Gastroesophageal sphincter (tissue), 4 donors: Measurements from ENCODE around the gene ARL5C. TPM values are rescaled to one million over a fixed set of nuclear protein-coding genes. Genes with fewer than 3 reads are reported as not detected.
A peak's percentile ranks its signal among the peaks of the same experiment; 100 is the strongest.

Experiments used
- ATAC-seq: fragments of 150-250 bp; one replicate; pipeline ENCODE4 v1.9.1; 2016; ENCODE audit warnings: mild to moderate bottlenecking, moderate library complexity
- H3K27ac ChIP-seq, 4 donors: fragments of 200-600 bp; sonication (generic) in 3 of 4; 1 replicate in 3 of 4; 2 replicates in 1 of 4; pipeline ENCODE4 v1.5.1; 2016 to 2019
- H3K27me3 ChIP-seq: fragments of 200-600 bp; sonication (generic); one replicate; pipeline ENCODE4 v1.5.1; 2019
- H3K36me3 ChIP-seq, 2 donors: fragments of 200-600 bp; sonication (generic); one replicate each; pipeline ENCODE4 v1.5.1; 2019; ENCODE audit warnings: control low read depth in 1 of 2
- H3K4me1 ChIP-seq, 3 donors: fragments of 200-600 bp; sonication (generic); 1 replicate in 2 of 3; 2 replicates in 1 of 3; pipeline ENCODE4 v1.5.1; 2016 to 2019; ENCODE audit warnings: control low read depth in 2 of 3
- H3K4me3 ChIP-seq, 2 donors: fragments of 200-600 bp; sonication (generic); one replicate each; pipeline ENCODE4 v1.5.1; 2019; ENCODE audit warnings: mild to moderate bottlenecking in 1 of 2, moderate library complexity in 1 of 2
- H3K9me3 ChIP-seq, 3 donors: fragments of 200-600 bp; sonication (generic); one replicate each; pipeline ENCODE4 v1.5.1; 2017 to 2019; ENCODE audit warnings: control low read depth in 2 of 3
- CTCF ChIP-seq, 4 experiments: fragments of 200-600 bp in 2 of 4; fragments of 450-650 bp in 2 of 4; sonication (generic) in 1 of 4; IDR thresholded peaks; one replicate each; pipeline ENCODE4 v1.5.1; 2017 to 2019; ENCODE audit warnings: antibody characterized with exemption in 4 of 4, mild to moderate bottlenecking in 2 of 4, moderate library complexity in 2 of 4
- EP300 ChIP-seq: sonication (generic); formaldehyde crosslinking; IDR thresholded peaks from one replicate; pipeline ENCODE4 v1.6.1; 2017; ENCODE audit warnings: antibody characterized with exemption, mild to moderate bottlenecking
- POLR2A ChIP-seq, 2 donors: fragments of 450-650 bp; IDR thresholded peaks; one replicate each; pipeline ENCODE4 v1.6.1; 2017; ENCODE audit warnings: antibody characterized with exemption in 2 of 2, mild to moderate bottlenecking in 2 of 2, moderate library complexity in 1 of 2
- POLR2AphosphoS5 ChIP-seq: sonication (generic); formaldehyde crosslinking; IDR thresholded peaks from one replicate; pipeline ENCODE4 v1.6.1; 2017; ENCODE audit warnings: antibody characterized with exemption
- WGBS, 2 donors: methylation state at CpG; one replicate each; pipeline ENCODE4 v1.1.5; 2018; ENCODE audit warnings: low coverage in 1 of 2; 5-methylcytosine and 5-hydroxymethylcytosine counted together
- total RNA-seq, 4 donors: library from RNA; depleted of rRNA; stranded (reverse); fragments of >200 nt; gene quantifications; one replicate each; pipeline ENCODE4 v1.1.0, GENCODE V29; 2016

Gene ARL5C
- total RNA-seq, 4 donors from 2014 or later, result not detected

- Histone ChIP-seq H3K27ac (no peak overlapping the region), H3K36me3 (peaks cover 0 to 98% of the 10 kb centered on the region in 2 donors), H3K4me1 (no peaks in the 10 kb centered on the region), H3K9me3 (no peaks in the 10 kb centered on the region), H3K4me3 (no peak overlapping the region), H3K27me3 (no peaks in the 10 kb centered on the region)
- no peak for ATAC-seq
- TF ChIP-seq CTCF (IDR thresholded peaks at IDR 0.05), result no peak
- TF ChIP-seq POLR2A (IDR thresholded peaks at IDR 0.05), result no peak
- no peak for TF ChIP-seq EP300
- no peak for TF ChIP-seq POLR2AphosphoS5
- WGBS, 2 donors, result 13 to 76% methylated on average over 1 to 5 of the region's 5 CpGs
These were observed 15.3 kb upstream of the ARL5C start for GRCh38 chr17:39181303-39181702.

- H3K27me3 ChIP-seq, result no peaks in the 10 kb centered on the region
- H3K27ac ChIP-seq, result no peak overlapping the region
- TF ChIP-seq POLR2AphosphoS5 (no peak), POLR2A (IDR thresholded peaks at IDR 0.05) (no peak), CTCF (IDR thresholded peaks at IDR 0.05) (no peak), EP300 (no peak)
- peaks cover 0 to 9% (median 0%) of the 10 kb centered on the region in 3 donors for H3K4me1 ChIP-seq
- no peak overlapping the region for H3K4me3 ChIP-seq
- WGBS, 2 donors, result 61 to 67% methylated on average over 3 to 4 of the region's 4 CpGs
- peaks cover 0 to 83% of the 10 kb centered on the region in 2 donors for H3K36me3 ChIP-seq
- ATAC-seq, result no peak
- H3K9me3 ChIP-seq, result no peaks in the 10 kb centered on the region
These were observed 12.6 kb upstream of the ARL5C start for GRCh38 chr17:39178536-39178935.

- TF ChIP-seq POLR2A (IDR thresholded peaks at IDR 0.05) (no peak), POLR2AphosphoS5 (no peak), EP300 (no peak), CTCF (IDR thresholded peaks at IDR 0.05) (no peak)
- ATAC-seq, result no peak
- WGBS, 2 donors, result 85% methylated on average over 4 of the region's 12 CpGs; no CpG with 5 or more reads in 1 of the 2 donors
- Histone ChIP-seq H3K27me3 (no peaks in the 10 kb centered on the region), H3K9me3 (no peaks in the 10 kb centered on the region), H3K36me3 (peaks cover 0 to 72% of the 10 kb centered on the region in 2 donors), H3K4me1 (peaks cover 0 to 9% (median 0%) of the 10 kb centered on the region in 3 donors), H3K27ac (no peak overlapping the region), H3K4me3 (no peak overlapping the region)
These were observed 11.3 kb upstream of the ARL5C start for GRCh38 chr17:39177256-39177655.

- Histone ChIP-seq H3K27ac (no peak overlapping the region), H3K27me3 (peaks cover 4% of the 10 kb centered on the region), H3K9me3 (no peaks in the 10 kb centered on the region), H3K36me3 (peaks cover 0 to 56% of the 10 kb centered on the region in 2 donors), H3K4me1 (peaks cover 0 to 9% (median 0%) of the 10 kb centered on the region in 3 donors), H3K4me3 (no peak overlapping the region)
- 71% methylated on average over 5 of the region's 10 CpGs; no CpG with 5 or more reads in 1 of the 2 donors for WGBS, 2 donors
- TF ChIP-seq POLR2AphosphoS5 (no peak), CTCF (IDR thresholded peaks at IDR 0.05) (no peak), POLR2A (IDR thresholded peaks at IDR 0.05) (no peak), EP300 (no peak)
- ATAC-seq, result no peak
These were observed 9.7 kb upstream of the ARL5C start for GRCh38 chr17:39175695-39176093.

- peak; percentile 78 for ATAC-seq
- whole genome bisulfite sequencing, 2 donors, result 5 to 72% methylated on average over 2 to 4 of the region's 35 CpGs
- peaks cover 0 to 50% of the 10 kb centered on the region in 2 donors for H3K36me3 ChIP-seq
These were observed 9.1 kb upstream of the ARL5C start for GRCh38 chr17:39174920-39175694.

More at GRCh38 chr17:39174920-39175694, 9.1 kb upstream of the ARL5C start:
- no peaks in the 10 kb centered on the region for H3K9me3 ChIP-seq
- H3K4me1 ChIP-seq, result peaks cover 0 to 9% (median 0%) of the 10 kb centered on the region in 3 donors
- H3K27me3 ChIP-seq, result peaks cover 4% of the 10 kb centered on the region
- H3K27ac ChIP-seq, result no peak overlapping the region
- TF ChIP-seq CTCF (IDR thresholded peaks at IDR 0.05) (peak in 3 of 4 experiments; percentile 78 to 85 (median 83)), POLR2AphosphoS5 (no peak), POLR2A (IDR thresholded peaks at IDR 0.05) (no peak)
- no peak overlapping the region for H3K4me3 ChIP-seq
